Measurements from ENCODE around the gene AP2B1.
"Not testable (repeated sequence)": the region's sequence is repeated elsewhere in the genome, so short reads cannot be mapped to it uniquely, and the experiment has no call there.

AP2B1 gene

GRCh38 chr17:35587074-35587961 is at the start of gene AP2B1:
AP2B1 (plus strand) TSS chr17:35587322; CDS start chr17:35594031, 6,709 bp downstream.
- peak; percentile 96 for DNase-seq
- peak; percentile 98 for ATAC-seq

- ATAC-seq (peak; percentile 45), DNase-seq (peak; percentile 36)
Observed at GRCh38 chr17:35537601-35538141, 49.5 kb upstream of the AP2B1 start, which contains the start of gene SLFN12L. SLFN12L (minus strand) TSS chr17:35537678; CDS start chr17:35522364, 15,314 bp downstream.

DNA sequence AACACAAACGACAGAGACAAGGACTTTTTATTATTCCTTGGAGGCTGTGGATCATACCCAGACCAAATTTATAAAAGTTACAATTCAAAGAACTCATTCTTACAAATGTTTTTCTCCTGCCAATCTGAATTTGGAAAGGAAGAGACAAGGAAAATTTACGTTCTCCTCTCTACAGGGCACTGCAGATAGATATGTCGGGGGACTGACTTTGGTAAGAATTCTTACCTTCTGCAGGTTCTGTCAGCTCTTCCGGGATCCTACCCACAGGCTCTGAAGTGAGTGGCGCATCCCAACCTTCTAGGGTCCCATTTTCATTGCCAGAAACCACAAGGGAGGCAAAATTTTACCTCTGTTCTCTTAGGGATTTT is 47.5 kb upstream of the AP2B1 start:
- DNase-seq (no peak), ATAC-seq (no peak)

GRCh38 chr17:35540589-35541404 is 46.3 kb upstream of the AP2B1 start:
- DNase-seq (peak; percentile 64), ATAC-seq (peak; percentile 42)

DNA sequence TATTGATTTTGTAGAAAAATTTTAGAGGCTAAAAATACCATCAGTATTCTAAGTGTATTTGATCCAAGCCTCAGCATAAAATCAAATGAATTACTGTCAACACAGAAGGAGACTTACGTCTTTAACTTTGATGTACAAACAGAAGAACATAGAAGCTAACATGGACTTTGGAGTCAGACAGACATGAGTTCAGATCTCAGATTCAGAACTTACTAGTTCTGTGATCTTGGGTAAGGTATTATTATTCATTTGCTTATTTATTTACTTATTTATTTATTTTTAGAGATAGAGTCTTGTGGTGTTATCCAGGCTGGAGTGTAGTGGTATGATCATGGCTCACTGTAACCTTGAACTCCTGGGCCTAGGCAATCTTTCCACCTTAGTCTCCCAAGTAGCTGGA is 45.7 kb upstream of the AP2B1 start:
- DNase-seq, result no peak

GRCh38 chr17:35542990-35543389 is 44.1 kb upstream of the AP2B1 start:
- DNase-seq, result no peak
- ATAC-seq, result no peak

More for the DNA sequence above, 45.7 kb upstream of the AP2B1 start:
- ATAC-seq, result no peak

DNA sequence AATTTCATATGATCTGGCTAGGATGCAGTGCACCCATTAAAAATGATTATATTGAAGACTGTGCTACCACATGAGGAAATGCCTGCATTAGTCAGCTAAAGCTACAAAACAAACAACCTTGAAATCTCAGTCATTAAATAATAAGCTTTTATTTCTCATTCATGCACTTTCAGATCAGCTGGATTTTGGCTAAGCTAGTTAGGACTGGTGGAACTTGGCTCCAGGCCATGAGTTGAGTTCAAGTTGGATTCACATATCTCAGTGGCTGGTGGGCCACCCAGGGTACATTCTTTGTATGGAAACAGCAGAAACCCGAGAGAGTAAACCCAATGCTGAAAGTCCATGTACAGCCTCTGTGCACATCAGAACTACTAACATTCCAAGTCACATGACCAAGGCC is 43.3 kb upstream of the AP2B1 start:
- DNase-seq (no peak), ATAC-seq (no peak)

GRCh38 chr17:35545150-35545549 is 42.0 kb upstream of the AP2B1 start:
- ATAC-seq, result no peak
- no peak for DNase-seq

GRCh38 chr17:35546487-35546886 is 40.6 kb upstream of the AP2B1 start:
- ATAC-seq (no peak), DNase-seq (no peak)

DNA sequence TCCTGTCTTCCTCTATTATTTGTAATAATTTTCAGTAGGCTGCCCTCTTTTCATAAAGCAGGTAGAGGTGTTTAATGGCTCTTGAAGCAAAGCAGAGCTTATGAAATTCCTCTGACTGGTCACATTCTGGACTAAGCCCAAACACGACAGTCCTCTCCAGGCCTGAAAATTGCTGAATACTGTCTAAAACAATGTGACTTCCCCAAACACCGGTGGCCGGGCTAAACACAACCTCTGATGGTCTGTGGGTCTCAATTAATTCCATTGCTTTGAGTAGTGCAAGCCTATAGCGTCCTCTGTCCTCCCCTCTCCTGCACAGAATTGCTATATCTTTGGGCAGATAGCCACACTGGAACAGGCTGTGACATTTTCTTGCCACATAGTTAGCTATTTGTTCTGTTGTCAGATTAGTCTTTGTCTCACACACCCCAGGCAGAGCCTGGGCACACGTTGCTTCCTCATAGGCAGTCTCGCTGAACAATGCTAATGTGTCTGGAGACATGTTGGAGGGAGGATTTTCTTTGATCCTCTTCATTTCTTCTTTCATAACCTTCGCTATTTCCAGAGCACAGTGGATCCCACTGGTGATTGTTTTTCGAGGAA is 38.8 kb upstream of the AP2B1 start:
- DNase-seq (no peak), ATAC-seq (no peak)

GRCh38 chr17:35548978-35549377 is 38.1 kb upstream of the AP2B1 start:
- no peak for ATAC-seq

DNA sequence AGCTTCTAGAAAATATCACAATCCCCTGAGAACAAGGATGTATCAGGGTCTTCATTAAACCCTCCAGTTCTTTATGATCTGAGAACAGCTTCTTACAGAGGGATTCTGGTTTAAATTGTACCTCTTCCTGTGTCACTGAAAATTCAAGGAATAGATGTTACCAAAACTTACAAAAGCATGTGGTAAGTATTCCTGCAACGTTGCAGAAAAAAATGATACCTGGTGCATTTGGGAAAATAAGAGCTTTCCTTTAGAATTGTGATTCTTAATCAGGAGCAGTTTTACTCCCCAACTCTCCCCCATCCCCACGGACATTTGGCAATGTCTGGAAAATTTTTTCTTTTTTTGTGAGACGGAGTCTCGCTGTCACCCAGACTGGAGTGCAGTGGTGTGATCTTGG is 33.8 kb upstream of the AP2B1 start:
- DNase-seq (no peak), ATAC-seq (no peak)

More at GRCh38 chr17:35548978-35549377, 38.1 kb upstream of the AP2B1 start:
- no peak for DNase-seq

- peak; percentile 61 for ATAC-seq
- DNase-seq, result no peak
Observed at GRCh38 chr17:35554668-35555067, 32.5 kb upstream of the AP2B1 start.

DNA sequence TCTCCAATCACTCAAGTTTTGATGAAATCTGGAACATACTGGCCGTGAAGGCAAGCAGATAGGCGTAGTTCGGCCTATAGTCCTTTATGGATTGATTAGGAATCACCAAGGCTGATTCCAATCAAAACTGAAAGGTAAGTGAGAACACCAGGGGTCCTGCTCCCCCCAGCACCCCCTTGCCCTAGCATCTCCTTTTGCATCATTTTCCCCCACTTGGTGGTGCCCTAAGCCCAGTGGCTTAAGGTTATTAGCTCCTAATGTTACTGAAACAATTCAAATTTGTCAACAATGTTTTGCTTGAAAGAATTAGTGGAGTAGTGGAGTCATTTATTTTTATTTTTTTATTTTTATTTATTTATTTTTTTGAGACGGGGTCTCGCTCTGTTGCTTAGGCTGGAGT is 31.4 kb upstream of the AP2B1 start:
- no peak for ATAC-seq

GRCh38 chr17:35557353-35557752 is 29.8 kb upstream of the AP2B1 start:
- no peak for DNase-seq
- no peak for ATAC-seq

More for the DNA sequence above, 31.4 kb upstream of the AP2B1 start:
- no peak for DNase-seq

GRCh38 chr17:35559495-35560210 is 27.5 kb upstream of the AP2B1 start:
- DNase-seq (no peak), ATAC-seq (no peak)

DNA sequence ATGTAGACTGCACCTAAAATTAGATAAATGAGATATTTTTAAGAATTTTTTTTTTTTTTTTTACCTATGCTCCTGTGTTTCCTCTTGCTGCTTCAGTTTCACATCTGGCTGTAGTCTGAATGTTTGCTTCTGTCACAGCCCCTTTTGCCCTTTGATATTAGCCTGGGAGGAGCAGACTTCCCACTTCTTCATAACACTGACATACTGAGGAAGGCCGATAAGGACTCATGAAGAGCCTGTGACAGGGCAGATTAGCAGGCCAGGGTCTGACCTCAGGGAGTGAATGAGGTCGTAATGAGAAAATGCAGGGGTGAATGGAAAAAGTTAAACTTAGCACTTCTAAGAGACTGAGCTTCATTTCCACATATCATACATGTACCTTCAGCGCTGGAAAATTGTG is 26.4 kb upstream of the AP2B1 start, which contains the start of gene SLFN14:
SLFN14 (minus strand) TSS at position 117 of the 400 bp plus-strand sequence. CDS start 2,757 bp downstream, outside the sequence.
- ATAC-seq, result peak; percentile 89
- DNase-seq, result no peak

- not testable (repeated sequence) for DNase-seq, ATAC-seq
Observed at GRCh38 chr17:35563181-35563580, 23.9 kb upstream of the AP2B1 start.

DNA sequence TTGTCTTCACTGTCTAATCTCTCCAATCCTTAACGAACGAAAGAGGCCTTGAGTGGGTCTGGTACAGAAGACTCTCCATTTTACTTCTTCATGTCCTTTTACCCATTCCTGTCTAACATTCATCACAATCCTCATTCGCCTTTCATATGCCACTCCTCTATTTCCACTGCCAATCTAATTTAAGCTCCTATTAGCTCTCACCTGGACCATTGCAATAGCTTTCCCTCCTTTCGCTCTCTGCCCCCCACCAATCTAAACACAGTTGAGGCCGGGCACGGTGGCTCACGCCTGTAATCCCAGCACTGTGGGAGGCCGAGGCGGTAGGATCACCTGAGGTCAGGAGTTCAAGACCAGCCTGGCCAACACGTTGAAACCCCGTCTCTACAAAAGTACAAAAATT is 20.2 kb upstream of the AP2B1 start:
- no peak for ATAC-seq

DNA sequence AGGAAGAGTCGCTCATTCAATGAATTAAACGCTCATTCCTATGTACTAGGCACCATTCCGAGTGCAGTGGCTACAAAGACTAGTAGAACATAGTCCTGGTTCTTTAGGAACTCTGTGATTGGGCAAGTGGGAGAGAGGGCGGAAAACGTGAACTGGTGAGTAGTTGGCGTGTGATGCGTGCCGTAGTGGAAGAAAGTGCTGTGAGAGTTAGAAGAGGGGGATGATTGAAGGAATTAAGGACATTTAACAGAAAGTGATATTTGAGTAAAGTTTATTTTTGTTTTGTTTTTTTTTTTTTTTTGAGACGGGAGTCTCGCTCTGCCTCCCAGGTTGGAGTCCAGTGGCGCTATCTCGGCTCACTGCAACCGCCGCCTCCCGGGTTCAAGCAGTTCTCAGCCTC is 18.6 kb upstream of the AP2B1 start:
- DNase-seq, result peak; percentile 60
- ATAC-seq, result peak; percentile 62

More for the DNA sequence above, 20.2 kb upstream of the AP2B1 start:
- no peak for DNase-seq

DNA sequence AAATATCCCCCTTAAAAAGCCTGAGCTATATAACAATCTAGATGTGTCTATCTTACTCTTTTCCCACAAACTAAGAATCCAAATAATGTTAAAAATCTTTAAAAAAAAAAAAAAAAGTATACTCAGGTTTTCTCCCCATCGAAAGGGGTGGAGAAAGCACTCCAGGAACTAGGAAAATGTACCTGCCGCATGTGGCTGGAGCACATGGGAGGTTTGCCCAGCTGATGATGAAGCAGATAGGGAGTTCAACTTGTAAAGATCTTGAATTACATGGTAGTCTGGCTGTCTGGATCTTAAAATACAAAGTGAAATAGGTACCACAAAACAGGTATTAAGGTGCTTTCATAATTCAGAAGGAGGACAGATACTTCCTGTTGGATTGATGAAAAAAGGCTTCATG is 17.7 kb upstream of the AP2B1 start:
- ATAC-seq, result no peak
- no peak for DNase-seq
